ENCODE measurements around the gene DUOXA1.

Gene DUOXA1

GRCh38 chr15:45112143-45112590, 17.5 kb downstream of the DUOXA1 start:
- peak; percentile 40 for DNase-seq
- H3K4me3 Mint-ChIP-seq: peak overlapping the region; percentile 19
- H3K27me3 Mint-ChIP-seq (ENCODE audit: low read depth, poor library complexity): peaks cover 96% of the 10 kb centered on the region
- H3K4me1 Mint-ChIP-seq: peaks cover 18% of the 10 kb centered on the region
- no peak overlapping the region for H3K27ac Mint-ChIP-seq
- H3K36me3 Mint-ChIP-seq (ENCODE audit: low read depth): no peaks in the 10 kb centered on the region
- TF ChIP-seq CTCF (IDR thresholded peaks at IDR 0.05): no peak
- peaks cover 3% of the 10 kb centered on the region for H3K9me3 Mint-ChIP-seq

- no peak for TF ChIP-seq CTCF (IDR thresholded peaks at IDR 0.05)
- Mint-ChIP-seq H3K4me3 (peak overlapping the region; percentile 19), H3K27me3 (ENCODE audit: low read depth, poor library complexity) (peaks cover 96% of the 10 kb centered on the region), H3K36me3 (ENCODE audit: low read depth) (no peaks in the 10 kb centered on the region), H3K27ac (no peak overlapping the region), H3K9me3 (peaks cover 3% of the 10 kb centered on the region), H3K4me1 (peaks cover 18% of the 10 kb centered on the region)
- no peak for DNase-seq
Measured at GRCh38 chr15:45111390-45112142, 18.1 kb downstream of the DUOXA1 start.

GRCh38 chr15:45110256-45110820, 19.3 kb downstream of the DUOXA1 start:
- TF ChIP-seq CTCF (IDR thresholded peaks at IDR 0.05): no peak
- H3K4me1 Mint-ChIP-seq: peaks cover 18% of the 10 kb centered on the region
- H3K36me3 Mint-ChIP-seq (ENCODE audit: low read depth): no peaks in the 10 kb centered on the region
- H3K9me3 Mint-ChIP-seq: peaks cover 3% of the 10 kb centered on the region
- H3K4me3 Mint-ChIP-seq: no peak overlapping the region
- DNase-seq: no peak
- H3K27ac Mint-ChIP-seq: no peak overlapping the region
- H3K27me3 Mint-ChIP-seq (ENCODE audit: low read depth, poor library complexity): peaks cover 94% of the 10 kb centered on the region

- Mint-ChIP-seq H3K4me3 (no peak overlapping the region), H3K36me3 (ENCODE audit: low read depth) (no peaks in the 10 kb centered on the region), H3K27me3 (ENCODE audit: low read depth, poor library complexity) (peaks cover 89% of the 10 kb centered on the region), H3K9me3 (peaks cover 3% of the 10 kb centered on the region), H3K27ac (no peak overlapping the region), H3K4me1 (peaks cover 2% of the 10 kb centered on the region)
- no peak for TF ChIP-seq CTCF (IDR thresholded peaks at IDR 0.05)
- DNase-seq: no peak
Measured at GRCh38 chr15:45107941-45108630, 21.6 kb downstream of the DUOXA1 start.

- Mint-ChIP-seq H3K9me3 (peaks cover 3% of the 10 kb centered on the region), H3K27ac (no peak overlapping the region), H3K4me3 (no peak overlapping the region), H3K27me3 (ENCODE audit: low read depth, poor library complexity) (peaks cover 80% of the 10 kb centered on the region), H3K4me1 (no peaks in the 10 kb centered on the region), H3K36me3 (ENCODE audit: low read depth) (no peaks in the 10 kb centered on the region)
- no peak for DNase-seq
- TF ChIP-seq CTCF (IDR thresholded peaks at IDR 0.05): no peak
Measured at GRCh38 chr15:45106002-45106790, 23.5 kb downstream of the DUOXA1 start.
